Gastroesophageal sphincter (tissue), 4 donors: ENCODE measurements around the gene TRRAP. TPM values are rescaled to one million over a fixed set of nuclear protein-coding genes. Genes with fewer than 3 reads are reported as not detected.

ENCODE experiments used
- ATAC-seq: fragments of 150-250 bp; one replicate; pipeline ENCODE4 v1.9.1; 2016; ENCODE audit warnings: mild to moderate bottlenecking, moderate library complexity
- H3K27ac ChIP-seq, 4 donors: fragments of 200-600 bp; sonication (generic) in 3 of 4; 1 replicate in 3 of 4; 2 replicates in 1 of 4; pipeline ENCODE4 v1.5.1; 2016 to 2019
- H3K27me3 ChIP-seq: fragments of 200-600 bp; sonication (generic); one replicate; pipeline ENCODE4 v1.5.1; 2019
- H3K36me3 ChIP-seq, 2 donors: fragments of 200-600 bp; sonication (generic); one replicate each; pipeline ENCODE4 v1.5.1; 2019; ENCODE audit warnings: control low read depth in 1 of 2
- H3K4me1 ChIP-seq, 3 donors: fragments of 200-600 bp; sonication (generic); 1 replicate in 2 of 3; 2 replicates in 1 of 3; pipeline ENCODE4 v1.5.1; 2016 to 2019; ENCODE audit warnings: control low read depth in 2 of 3
- H3K4me3 ChIP-seq, 2 donors: fragments of 200-600 bp; sonication (generic); one replicate each; pipeline ENCODE4 v1.5.1; 2019; ENCODE audit warnings: mild to moderate bottlenecking in 1 of 2, moderate library complexity in 1 of 2
- H3K9me3 ChIP-seq, 3 donors: fragments of 200-600 bp; sonication (generic); one replicate each; pipeline ENCODE4 v1.5.1; 2017 to 2019; ENCODE audit warnings: control low read depth in 2 of 3
- EP300 ChIP-seq: sonication (generic); formaldehyde crosslinking; IDR thresholded peaks from one replicate; pipeline ENCODE4 v1.6.1; 2017; ENCODE audit warnings: antibody characterized with exemption, mild to moderate bottlenecking
- POLR2A ChIP-seq, 2 donors: fragments of 450-650 bp; IDR thresholded peaks; one replicate each; pipeline ENCODE4 v1.6.1; 2017; ENCODE audit warnings: antibody characterized with exemption in 2 of 2, mild to moderate bottlenecking in 2 of 2, moderate library complexity in 1 of 2
- POLR2AphosphoS5 ChIP-seq: sonication (generic); formaldehyde crosslinking; IDR thresholded peaks from one replicate; pipeline ENCODE4 v1.6.1; 2017; ENCODE audit warnings: antibody characterized with exemption
- WGBS, 2 donors: methylation state at CpG; one replicate each; pipeline ENCODE4 v1.1.5; 2018; ENCODE audit warnings: low coverage in 1 of 2; 5-methylcytosine and 5-hydroxymethylcytosine counted together
- total RNA-seq, 4 donors: library from RNA; depleted of rRNA; stranded (reverse); fragments of >200 nt; gene quantifications; one replicate each; pipeline ENCODE4 v1.1.0, GENCODE V29; 2016
- TF ChIP-seq, protein P1 (sequence below), 4 experiments: fragments of 200-600 bp in 2 of 4; fragments of 450-650 bp in 2 of 4; sonication (generic) in 1 of 4; IDR thresholded peaks; one replicate each; pipeline ENCODE4 v1.5.1; 2017 to 2019; ENCODE audit warnings: antibody characterized with exemption in 4 of 4, mild to moderate bottlenecking in 2 of 4, moderate library complexity in 2 of 4

TRRAP gene
- total RNA-seq, 4 donors from 2014 or later, result 19.1 to 34.8 (median 28.4) TPM

DNA sequence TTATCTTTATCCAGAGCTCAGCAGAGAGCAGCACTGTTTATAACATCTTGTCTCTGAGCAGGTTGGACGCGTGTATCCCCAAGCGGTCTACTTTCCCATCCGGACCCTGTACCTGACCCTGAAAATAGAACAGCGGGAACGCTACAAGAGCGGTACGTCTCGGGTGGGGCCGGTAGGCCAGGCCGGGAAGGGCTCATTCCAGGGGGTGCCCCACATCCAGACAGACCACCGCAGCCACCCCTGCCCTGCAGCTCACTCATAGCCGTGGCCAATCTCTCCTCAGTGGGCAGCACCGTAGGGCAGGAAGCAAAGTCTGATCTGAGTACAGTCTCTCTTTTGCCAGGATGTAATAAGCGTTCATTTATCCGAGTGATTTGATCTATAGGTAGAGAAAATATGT lies 113.7 kb downstream of the TRRAP start:
- Histone ChIP-seq H3K36me3 (peaks cover 0 to 100% of the 10 kb centered on the region in 2 donors), H3K27ac (no peak overlapping the region), H3K27me3 (no peaks in the 10 kb centered on the region), H3K9me3 (no peaks in the 10 kb centered on the region), H3K4me1 (no peaks in the 10 kb centered on the region), H3K4me3 (no peak overlapping the region)
- ATAC-seq, result no peak
- TF ChIP-seq POLR2AphosphoS5, result no peak
- TF ChIP-seq, protein P1, sequence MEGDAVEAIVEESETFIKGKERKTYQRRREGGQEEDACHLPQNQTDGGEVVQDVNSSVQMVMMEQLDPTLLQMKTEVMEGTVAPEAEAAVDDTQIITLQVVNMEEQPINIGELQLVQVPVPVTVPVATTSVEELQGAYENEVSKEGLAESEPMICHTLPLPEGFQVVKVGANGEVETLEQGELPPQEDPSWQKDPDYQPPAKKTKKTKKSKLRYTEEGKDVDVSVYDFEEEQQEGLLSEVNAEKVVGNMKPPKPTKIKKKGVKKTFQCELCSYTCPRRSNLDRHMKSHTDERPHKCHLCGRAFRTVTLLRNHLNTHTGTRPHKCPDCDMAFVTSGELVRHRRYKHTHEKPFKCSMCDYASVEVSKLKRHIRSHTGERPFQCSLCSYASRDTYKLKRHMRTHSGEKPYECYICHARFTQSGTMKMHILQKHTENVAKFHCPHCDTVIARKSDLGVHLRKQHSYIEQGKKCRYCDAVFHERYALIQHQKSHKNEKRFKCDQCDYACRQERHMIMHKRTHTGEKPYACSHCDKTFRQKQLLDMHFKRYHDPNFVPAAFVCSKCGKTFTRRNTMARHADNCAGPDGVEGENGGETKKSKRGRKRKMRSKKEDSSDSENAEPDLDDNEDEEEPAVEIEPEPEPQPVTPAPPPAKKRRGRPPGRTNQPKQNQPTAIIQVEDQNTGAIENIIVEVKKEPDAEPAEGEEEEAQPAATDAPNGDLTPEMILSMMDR (IDR thresholded peaks at IDR 0.05), result no peak
- WGBS, 2 donors, result 93 to 94% methylated on average over 9 of the region's 16 CpGs

- H3K4me1 ChIP-seq, result peaks cover 0 to 6% (median 0%) of the 10 kb centered on the region in 3 donors
- H3K27ac ChIP-seq, result no peak overlapping the region
- TF ChIP-seq, protein P1 (IDR thresholded peaks at IDR 0.05), result no peak
- TF ChIP-seq POLR2A (IDR thresholded peaks at IDR 0.05), result no peak
- no peaks in the 10 kb centered on the region for H3K27me3 ChIP-seq
- peaks cover 0 to 89% of the 10 kb centered on the region in 2 donors for H3K36me3 ChIP-seq
- H3K9me3 ChIP-seq, result no peaks in the 10 kb centered on the region
- ATAC-seq, result no peak
- H3K4me3 ChIP-seq, result no peak overlapping the region
- 85 to 90% methylated on average over 13 to 25 of the region's 32 CpGs for WGBS, 2 donors
Measured at GRCh38 chr7:98993024-98993897, 114.9 kb downstream of the TRRAP start.

DNA sequence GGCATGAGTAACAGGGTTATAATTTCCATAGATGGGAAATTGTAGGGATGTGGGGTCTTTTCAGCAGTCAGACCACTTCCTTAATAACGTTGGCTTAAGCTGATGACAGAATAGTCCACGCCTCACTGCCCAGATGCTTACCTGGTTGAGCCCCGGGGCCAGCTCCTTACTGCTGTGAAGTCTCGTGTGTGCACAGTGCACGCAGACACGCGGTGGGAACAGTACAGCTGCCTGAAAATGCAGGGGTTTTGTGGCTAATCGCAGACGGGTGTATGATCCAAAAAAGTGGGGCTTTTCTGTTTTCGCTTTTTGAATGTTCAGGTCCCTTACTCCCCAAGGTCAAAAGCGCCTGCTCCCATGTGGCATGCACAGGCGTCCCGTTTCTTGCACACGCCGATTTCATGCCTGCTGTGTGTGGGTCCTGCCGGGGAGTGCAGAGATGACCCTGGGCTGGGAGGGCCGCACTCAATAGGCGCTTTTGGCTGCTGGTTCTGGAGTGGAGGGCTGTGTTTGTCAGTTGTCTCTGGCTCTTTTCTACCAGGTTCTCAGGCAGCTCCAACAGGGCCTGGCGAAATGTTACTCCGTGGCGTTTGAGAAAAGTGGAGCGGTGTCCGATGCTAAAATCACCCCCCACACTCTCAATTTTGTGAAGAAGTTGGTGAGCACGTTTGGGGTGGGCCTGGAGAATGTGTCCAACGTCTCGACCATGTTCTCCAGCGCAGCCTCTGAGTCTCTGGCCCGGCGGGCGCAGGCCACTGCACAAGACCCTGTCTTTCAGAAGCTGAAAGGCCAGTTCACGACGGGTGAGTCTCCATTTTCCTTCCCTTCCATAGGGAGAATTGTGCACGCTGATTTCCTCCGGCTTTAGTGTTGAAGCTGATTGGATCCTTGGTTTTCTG lies 116.0 kb downstream of the TRRAP start:
- Histone ChIP-seq H3K4me1 (peaks cover 0 to 12% (median 0%) of the 10 kb centered on the region in 3 donors), H3K27ac (no peak overlapping the region), H3K9me3 (no peaks in the 10 kb centered on the region), H3K36me3 (peaks cover 0 to 89% of the 10 kb centered on the region in 2 donors), H3K4me3 (no peak overlapping the region), H3K27me3 (no peaks in the 10 kb centered on the region)
- ATAC-seq, result no peak
- 90 to 91% methylated on average over 14 to 16 of the region's 34 CpGs for WGBS, 2 donors
- no peak for TF ChIP-seq POLR2AphosphoS5

GRCh38 chr7:98995111-98995510 lies 116.8 kb downstream of the TRRAP start:
- ATAC-seq, result no peak
- Histone ChIP-seq H3K4me3 (no peak overlapping the region), H3K27ac (no peak overlapping the region), H3K9me3 (no peaks in the 10 kb centered on the region), H3K36me3 (peaks cover 0 to 89% of the 10 kb centered on the region in 2 donors), H3K4me1 (peaks cover 0 to 12% (median 0%) of the 10 kb centered on the region in 3 donors), H3K27me3 (no peaks in the 10 kb centered on the region)
- no peak for TF ChIP-seq POLR2AphosphoS5
- TF ChIP-seq EP300, result no peak
- no peak for TF ChIP-seq POLR2A (IDR thresholded peaks at IDR 0.05)
- 93 to 95% methylated on average over 7 to 9 of the region's 13 CpGs for WGBS, 2 donors

DNA sequence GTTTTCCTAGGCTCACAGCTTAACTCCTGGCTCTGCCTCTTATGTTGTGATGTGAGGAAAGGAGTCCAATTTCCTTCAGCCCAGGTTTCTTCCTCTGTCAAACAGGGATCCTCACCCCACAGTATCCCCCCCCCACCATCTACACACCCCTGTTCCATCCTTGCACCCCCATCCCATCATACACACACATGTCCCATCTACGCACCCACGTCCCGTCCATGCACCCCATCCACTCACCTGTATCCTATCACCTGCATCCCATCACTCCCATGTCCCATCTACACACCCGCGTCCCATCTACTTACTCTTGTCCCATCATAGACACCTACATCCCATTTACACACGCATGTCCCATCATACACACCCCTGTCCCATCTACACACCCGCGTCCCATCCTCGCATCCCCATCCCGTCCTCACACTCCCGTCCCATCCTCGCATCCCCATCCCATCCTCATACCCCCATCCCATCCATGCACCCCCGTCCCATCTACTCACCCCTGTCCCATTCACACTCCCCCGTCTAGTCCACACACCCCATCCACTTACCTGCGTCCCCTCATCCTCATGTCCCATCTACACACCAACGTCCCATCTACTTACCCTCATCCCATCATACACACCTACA lies 117.3 kb downstream of the TRRAP start:
- H3K27ac ChIP-seq, result no peak overlapping the region
- H3K27me3 ChIP-seq, result no peaks in the 10 kb centered on the region
- peaks cover 0 to 12% (median 0%) of the 10 kb centered on the region in 3 donors for H3K4me1 ChIP-seq
- no peak for ATAC-seq
- no peak overlapping the region for H3K4me3 ChIP-seq
- WGBS, 2 donors, result 92% methylated on average over 12 to 16 of the region's 16 CpGs
- no peaks in the 10 kb centered on the region for H3K9me3 ChIP-seq
- H3K36me3 ChIP-seq, result peaks cover 0 to 89% of the 10 kb centered on the region in 2 donors
- TF ChIP-seq EP300 (no peak), POLR2A (IDR thresholded peaks at IDR 0.05) (no peak), POLR2AphosphoS5 (no peak)
- TF ChIP-seq, protein P1 (IDR thresholded peaks at IDR 0.05), result no peak
